Dermis microvascular lymphatic vessel endothelial cell (primary cell): ENCODE measurements around the gene NRG2. TPM values are rescaled to one million over a fixed set of nuclear protein-coding genes. Genes with fewer than 3 reads are reported as not detected.
A peak's percentile ranks its signal among the peaks of the same experiment; 100 is the strongest.

ENCODE experiments used
- DNase-seq, 2 donors: peaks; one replicate each; pipeline versions ENCODE4 v3.0.0 to v3.0.0-alpha.2; 2010; ENCODE audit warnings: low read depth in 2 of 2
- total RNA-seq: library from RNA; depleted of rRNA; stranded (reverse); fragments of >200 nt; gene quantifications from 2 replicates; pipeline ENCODE4 v1.2.1, GENCODE V29; 2014

NRG2 gene
- total RNA-seq, 1 donor from 2014 or later: 0.77 TPM

- no peak for DNase-seq
Observed at GRCh38 chr5:140011297-140011802, 31.7 kb downstream of the NRG2 start.

- no peak for DNase-seq
Observed at GRCh38 chr5:140010798-140011197, 32.3 kb downstream of the NRG2 start.

DNA sequence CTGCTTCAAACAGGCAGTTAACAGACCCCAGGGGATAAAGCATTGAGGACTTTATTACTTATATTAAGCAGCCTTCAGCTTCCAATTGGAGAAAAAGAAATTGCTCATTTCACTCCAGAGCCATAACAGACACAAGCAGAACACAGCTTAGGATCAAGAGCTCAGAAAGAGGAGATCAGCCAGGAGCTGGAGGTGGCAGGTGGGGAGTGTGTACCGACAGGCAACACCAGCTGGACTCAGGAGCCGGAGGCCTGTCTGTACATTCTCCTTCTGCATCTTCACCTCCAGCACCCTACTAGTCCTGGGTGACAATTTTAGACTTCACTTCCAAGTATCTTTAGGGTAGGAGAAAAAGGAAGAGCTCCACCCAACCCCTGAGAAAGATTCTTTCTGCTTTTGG, 35.8 kb downstream of the NRG2 start:
- DNase-seq: no peak

DNA sequence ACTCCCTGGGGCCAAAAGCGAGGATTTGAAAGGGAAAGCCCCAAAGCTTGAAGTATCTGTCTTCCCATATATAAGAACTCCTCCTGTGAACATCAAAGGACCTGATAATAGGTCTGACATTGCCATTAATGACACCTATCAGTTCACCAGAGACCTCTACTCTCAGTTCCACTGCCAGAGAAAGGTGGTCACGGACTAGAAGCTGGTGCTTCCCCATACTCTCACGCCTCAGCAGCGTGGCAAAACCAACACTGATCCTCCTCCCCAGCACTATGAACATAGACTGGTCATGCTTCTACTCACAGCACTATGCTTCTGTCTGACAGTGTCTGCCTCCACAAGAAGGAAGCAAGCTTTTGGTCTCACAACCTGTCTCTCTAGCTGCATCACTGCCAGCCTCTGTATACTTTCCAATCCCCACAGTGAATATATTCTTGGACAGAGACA, 37.9 kb downstream of the NRG2 start:
- DNase-seq: no peak

GRCh38 chr5:140004174-140004573, 38.9 kb downstream of the NRG2 start:
- no peak for DNase-seq

DNA sequence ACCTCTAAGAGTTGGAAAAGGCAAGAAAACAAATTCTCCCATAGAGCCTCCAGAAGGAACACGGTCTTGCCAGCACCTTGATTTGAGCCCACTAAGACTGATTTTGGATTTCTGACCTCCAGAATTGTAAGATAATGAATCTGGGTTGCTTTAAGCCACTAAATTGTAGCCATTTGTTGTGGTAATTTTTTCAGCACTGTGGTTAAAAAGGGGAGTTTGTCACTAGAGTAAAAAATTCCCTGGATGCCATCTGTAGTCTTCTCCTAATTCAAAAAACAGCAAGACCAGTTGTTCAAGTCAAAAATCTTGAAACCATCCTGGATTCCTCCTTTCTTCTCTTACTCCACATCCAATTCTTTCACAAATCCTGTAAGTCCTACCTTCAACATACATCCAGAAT, 39.6 kb downstream of the NRG2 start:
- DNase-seq: no peak

DNA sequence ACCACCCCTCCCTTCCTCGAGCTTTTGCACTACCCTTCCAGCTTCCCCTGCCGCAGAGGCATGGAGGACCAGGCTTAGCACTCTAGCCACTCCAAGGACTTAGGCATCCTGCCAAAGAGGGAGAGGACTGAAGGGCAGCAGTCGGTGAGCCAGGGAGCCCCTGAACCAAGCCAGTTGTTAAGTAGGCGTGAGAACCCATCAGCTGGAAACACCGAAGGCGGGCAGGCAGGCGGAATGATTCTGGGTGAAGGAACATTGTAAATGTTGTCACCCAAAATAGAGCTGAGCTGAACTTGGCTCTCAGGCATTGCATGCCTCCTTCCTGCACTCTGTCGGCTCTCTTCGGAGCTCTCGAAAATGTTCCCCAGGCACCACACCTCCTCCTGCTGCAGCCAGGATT, 42.8 kb downstream of the NRG2 start:
- DNase-seq: no peak

DNA sequence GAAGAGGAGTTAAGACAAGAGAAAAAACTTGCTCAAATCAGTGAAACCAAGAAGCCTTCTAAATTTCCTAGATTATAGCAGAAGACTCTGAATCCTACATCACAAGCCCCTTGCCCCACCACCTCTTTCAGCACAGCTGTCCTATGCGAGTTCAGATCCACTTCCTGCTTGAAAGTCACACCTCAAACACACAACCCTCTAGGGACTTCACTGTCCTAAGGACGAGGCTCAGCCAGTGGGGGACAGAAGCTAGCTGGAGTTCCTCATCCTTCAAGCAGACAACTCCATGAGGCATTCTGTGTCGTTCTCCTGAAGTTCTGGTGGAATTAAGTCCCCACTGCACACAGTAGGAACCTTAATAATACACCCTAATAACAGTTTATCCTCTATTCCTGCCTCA, 44.3 kb downstream of the NRG2 start:
- no peak for DNase-seq

DNA sequence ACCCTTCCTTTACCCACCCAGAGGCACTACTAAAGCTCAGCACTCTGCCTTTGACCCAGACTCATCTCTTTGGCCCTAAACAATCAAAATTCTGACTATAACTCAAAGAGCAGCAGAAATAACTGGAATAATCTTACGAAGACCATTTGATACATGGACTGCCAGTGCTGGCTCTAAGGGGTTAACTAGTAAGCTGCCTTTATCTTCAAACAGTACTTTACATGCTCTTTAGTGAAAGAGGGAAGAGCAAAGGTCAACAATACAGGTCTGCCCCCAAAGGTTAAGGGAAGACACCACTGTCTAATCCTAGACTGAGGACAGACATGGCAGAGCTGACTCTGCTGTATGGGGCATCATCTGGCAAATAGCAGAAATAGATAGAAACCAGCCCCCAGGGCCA, 45.8 kb downstream of the NRG2 start:
- DNase-seq: no peak

DNA sequence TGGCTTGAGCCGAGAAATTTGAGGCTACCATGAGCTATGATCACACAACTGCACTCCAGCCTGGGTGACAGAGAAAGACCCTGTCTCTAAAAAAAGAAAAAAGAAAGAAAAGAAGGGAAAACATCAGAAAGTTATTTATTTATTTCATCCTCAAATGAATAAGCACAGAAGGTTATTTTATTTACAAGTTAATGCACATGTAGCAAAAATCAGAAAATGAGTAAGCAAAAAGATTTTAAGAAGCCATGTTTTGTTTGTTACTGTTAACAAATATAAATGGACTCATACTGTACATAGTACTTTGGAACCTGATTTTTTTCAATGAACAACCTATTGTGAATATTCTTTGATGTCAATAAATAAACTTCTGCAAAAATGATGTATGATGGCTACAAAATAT, 47.2 kb downstream of the NRG2 start:
- no peak for DNase-seq

DNA sequence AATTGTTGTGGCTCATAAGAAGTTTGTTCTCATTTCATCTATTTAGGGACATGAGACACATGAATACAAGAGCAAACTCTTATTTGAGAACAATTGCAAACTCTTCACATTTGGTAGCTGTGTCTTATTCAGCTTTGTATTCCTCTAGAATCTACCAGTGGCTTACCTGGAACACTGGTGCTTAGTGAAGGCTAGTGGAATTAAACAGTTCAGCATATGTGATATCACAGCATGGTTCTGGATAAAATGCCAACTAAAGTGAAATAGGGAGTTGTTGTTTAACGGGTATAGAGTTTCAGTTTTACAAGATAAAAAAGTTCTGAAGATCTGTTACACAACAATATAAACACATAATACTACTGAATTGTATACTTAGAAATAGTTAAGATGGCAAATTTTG, 48.9 kb downstream of the NRG2 start:
- no peak for DNase-seq

GRCh38 chr5:139985733-139986132, 57.4 kb downstream of the NRG2 start:
- peak in 1 of 2 donors; percentile 77 for DNase-seq

DNA sequence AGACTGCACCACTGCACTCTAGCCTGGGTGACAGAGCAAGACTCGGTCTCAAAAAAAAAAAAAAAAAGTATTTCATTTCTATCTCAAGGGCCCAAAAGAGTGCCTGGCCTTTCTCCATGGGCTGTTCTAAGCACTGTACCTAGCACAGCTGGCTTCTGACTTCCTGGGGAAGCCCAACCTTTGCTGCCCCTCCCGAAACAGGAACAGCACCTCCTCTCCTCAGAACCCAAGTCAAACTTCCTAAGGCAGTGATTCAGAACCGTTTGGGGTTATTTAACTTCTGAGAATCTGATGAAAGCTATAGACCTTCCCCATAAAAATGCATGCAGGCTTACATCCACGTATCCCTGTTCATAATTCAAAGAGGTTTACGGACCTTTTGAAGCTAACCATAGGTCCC, 57.8 kb downstream of the NRG2 start:
- no peak for DNase-seq

DNA sequence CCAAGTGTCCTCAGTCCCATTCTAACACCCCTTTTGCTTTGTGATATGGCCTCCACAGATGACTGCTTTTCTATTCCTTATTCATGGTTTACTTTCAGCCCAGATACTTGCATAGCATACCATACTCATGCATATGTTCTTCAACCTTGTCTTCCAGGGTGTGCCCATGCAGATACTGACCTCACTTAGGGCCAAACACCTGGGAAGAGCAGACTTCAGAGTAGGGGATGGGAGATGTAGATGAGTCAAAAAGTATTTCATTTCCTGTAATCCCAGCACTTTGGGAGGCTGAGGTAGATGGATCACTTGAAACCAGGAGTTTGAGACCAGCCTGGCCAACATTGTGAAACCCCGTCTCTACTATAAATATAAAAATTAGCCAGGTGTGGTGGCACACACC, 58.3 kb downstream of the NRG2 start:
- no peak for DNase-seq

DNA sequence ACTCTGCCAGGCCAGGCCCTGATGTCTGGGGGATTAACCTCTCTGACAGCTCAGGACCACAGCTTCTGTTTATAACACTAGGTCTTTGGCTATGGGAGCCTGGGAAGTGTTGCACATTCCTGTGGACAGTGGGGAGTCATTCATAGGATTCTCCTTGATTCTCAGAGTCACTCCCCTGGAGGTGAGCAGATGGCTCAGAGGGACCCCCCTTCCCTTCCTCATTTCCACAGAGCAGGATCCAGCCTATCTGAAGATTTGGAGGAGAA, 60.2 kb downstream of the NRG2 start:
- no peak for DNase-seq

GRCh38 chr5:139982157-139982974, 60.7 kb downstream of the NRG2 start:
- DNase-seq: peak in 1 of 2 donors; percentile 18

DNA sequence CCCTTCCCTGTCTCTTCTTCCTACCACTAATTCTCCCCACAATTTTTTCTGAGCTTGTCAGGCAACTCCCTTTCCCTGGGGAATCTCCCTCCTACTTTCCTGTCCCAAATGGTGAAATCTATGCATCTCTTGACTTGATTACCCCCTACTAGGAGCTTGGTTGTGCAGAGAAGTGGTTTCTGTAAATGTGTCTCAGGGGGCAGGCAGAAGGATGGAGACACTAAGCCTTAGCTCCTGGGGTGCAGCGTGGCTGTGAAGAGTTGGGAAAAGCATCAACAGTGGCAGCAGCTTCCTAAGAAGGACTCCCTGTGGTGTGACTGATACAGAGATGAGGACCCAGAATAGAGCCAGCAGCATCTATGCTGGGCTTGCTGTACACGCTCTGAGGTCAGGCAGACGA, 62.3 kb downstream of the NRG2 start:
- no peak for DNase-seq

GRCh38 chr5:139979943-139980342, 63.2 kb downstream of the NRG2 start:
- DNase-seq: no peak

- DNase-seq: no peak
Observed at GRCh38 chr5:139979518-139979917, 63.6 kb downstream of the NRG2 start.

- DNase-seq: no peak
Observed at GRCh38 chr5:139976703-139977102, 66.4 kb downstream of the NRG2 start.

- no peak for DNase-seq
Observed at GRCh38 chr5:139975942-139976341, 67.2 kb downstream of the NRG2 start.

DNA sequence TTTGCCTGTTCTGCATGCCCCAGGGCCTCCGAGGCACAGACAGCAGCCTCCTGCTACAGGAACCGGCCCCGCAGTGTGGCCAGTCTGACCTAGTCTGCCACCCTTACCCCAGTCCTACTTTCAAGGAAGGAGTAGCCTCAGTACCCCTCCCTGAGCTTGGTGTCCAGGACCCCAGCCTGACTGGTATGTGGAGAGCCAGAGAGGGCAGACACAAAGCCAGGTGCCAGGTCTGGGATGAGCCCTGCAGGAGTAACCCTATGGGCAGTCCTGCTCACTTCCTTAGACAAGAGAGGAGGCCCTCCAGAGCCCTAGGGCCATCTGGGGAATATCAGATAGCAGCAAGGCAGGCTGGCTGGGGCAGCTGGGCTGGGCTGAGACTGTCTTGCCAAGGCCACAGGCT, 67.8 kb downstream of the NRG2 start:
- DNase-seq: no peak

DNA sequence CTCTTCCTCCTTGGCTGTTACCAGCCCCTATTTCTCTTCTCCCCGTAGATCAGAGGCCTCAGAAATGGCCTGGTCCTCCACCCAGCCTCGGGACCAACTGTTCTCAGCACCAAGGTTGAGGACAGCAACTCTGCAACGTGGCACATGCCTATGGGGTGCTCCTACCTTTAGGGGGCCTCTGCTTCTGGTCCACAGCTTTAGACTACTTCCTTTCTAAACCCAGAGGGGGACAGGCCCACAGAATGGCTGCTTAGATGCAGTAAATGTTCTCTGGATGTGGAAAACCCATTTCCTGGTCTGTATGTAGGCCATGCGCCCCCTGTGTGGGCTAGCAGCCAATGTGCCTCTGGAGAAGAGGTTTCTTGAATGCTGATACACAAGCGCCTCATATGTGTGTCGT, 68.4 kb downstream of the NRG2 start:
- DNase-seq: no peak

GRCh38 chr5:139971202-139971725, 71.8 kb downstream of the NRG2 start:
- no peak for DNase-seq
